ENCODE data around the gene PLA2G4C.

- TF ChIP-seq, protein P1, sequence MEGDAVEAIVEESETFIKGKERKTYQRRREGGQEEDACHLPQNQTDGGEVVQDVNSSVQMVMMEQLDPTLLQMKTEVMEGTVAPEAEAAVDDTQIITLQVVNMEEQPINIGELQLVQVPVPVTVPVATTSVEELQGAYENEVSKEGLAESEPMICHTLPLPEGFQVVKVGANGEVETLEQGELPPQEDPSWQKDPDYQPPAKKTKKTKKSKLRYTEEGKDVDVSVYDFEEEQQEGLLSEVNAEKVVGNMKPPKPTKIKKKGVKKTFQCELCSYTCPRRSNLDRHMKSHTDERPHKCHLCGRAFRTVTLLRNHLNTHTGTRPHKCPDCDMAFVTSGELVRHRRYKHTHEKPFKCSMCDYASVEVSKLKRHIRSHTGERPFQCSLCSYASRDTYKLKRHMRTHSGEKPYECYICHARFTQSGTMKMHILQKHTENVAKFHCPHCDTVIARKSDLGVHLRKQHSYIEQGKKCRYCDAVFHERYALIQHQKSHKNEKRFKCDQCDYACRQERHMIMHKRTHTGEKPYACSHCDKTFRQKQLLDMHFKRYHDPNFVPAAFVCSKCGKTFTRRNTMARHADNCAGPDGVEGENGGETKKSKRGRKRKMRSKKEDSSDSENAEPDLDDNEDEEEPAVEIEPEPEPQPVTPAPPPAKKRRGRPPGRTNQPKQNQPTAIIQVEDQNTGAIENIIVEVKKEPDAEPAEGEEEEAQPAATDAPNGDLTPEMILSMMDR (IDR thresholded peaks at IDR 0.05 in 8 of 11, conservative IDR thresholded peaks at IDR 0.05 in 3 of 11) = no peak
- TF ChIP-seq POLR2A (IDR thresholded peaks at IDR 0.05) (no peak), POLR2AphosphoS5 (IDR thresholded peaks at IDR 0.05) (no peak)
Measured at GRCh38 chr19:48148576-48148975, 38.0 kb upstream of the PLA2G4C start.

All from spleen (tissue), 7 donors.